Measurements from ENCODE around the gene LRMDA.

DNA sequence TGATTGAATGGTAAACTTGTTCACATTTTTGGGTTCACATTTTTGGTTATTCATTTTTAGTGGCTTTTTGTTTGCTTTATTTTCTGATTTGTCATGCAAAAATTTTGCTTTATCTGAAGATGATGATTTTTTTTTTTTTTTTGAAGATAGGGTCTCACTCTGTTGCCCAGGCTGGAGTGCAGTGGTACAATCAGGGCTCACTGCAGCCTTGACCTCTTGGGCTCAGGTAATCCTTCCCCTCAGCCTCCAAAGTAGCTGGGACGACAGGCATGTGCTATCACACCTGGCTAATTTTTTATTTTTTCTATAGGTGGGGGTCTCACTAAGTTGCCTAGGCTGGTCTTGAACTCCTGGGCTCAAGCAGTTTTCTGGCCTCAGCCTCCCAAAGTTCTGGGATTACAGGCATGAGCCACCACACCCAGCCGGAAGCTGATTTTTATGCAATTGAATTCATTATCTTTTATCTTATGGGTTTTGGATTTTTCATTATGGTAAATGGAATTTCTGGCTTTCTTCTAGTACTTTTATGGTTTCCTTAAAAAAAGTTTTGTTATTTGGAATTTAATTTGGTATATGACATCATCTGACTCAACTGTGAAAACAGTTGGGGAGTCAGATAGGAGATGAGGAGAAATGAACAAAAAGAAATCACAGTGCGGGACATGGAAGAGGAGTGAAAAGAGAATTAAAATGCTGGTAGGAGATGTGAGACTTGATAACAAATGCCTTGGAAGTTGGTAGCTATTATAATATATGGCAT, 158.7 kb downstream of the LRMDA start:
- TF ChIP-seq, protein P1, sequence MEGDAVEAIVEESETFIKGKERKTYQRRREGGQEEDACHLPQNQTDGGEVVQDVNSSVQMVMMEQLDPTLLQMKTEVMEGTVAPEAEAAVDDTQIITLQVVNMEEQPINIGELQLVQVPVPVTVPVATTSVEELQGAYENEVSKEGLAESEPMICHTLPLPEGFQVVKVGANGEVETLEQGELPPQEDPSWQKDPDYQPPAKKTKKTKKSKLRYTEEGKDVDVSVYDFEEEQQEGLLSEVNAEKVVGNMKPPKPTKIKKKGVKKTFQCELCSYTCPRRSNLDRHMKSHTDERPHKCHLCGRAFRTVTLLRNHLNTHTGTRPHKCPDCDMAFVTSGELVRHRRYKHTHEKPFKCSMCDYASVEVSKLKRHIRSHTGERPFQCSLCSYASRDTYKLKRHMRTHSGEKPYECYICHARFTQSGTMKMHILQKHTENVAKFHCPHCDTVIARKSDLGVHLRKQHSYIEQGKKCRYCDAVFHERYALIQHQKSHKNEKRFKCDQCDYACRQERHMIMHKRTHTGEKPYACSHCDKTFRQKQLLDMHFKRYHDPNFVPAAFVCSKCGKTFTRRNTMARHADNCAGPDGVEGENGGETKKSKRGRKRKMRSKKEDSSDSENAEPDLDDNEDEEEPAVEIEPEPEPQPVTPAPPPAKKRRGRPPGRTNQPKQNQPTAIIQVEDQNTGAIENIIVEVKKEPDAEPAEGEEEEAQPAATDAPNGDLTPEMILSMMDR (conservative IDR thresholded peaks at IDR 0.05; ENCODE audit: low read length): no peak
- no peak for TF ChIP-seq EZH2phosphoT487 (IDR thresholded peaks at IDR 0.05; ENCODE audit: borderline replicate concordance)

Data from Loucy (cell line).